A673 (cell line): Measurements from ENCODE around the gene CCDC126. TPM values are rescaled to one million over a fixed set of nuclear protein-coding genes. Genes with fewer than 3 reads are reported as not detected.

Experiments used
- BruUV-seq: library from RNA; stranded (reverse); fragments of 400-500 nt; replicated peaks from 2 replicates; lab custom pipeline; 2021; lab: Mats Ljungman, UMichigan
- CTCF ChIA-PET: fragments of 300-600 bp; sonication (Branson Sonifier 250); formaldehyde crosslinking; loops from one replicate; lab custom pipeline; 2022; ENCODE audit warnings: antibody characterized with exemption; lab: Charles Lee
- POLR2A ChIA-PET: fragments of 300-600 bp; sonication (Branson Sonifier 250); formaldehyde crosslinking; loops from one replicate; lab custom pipeline; 2022; ENCODE audit warnings: antibody characterized with exemption; ENCODE audit not compliant: low non-redundant PET; lab: Charles Lee
- DNase-seq: peaks from one replicate; pipeline ENCODE4 v3.0.0-alpha.2; 2015; ENCODE audit warnings: low spot score
- H3K27ac ChIP-seq: fragments of 200-600 bp; sonication (generic); 2 replicates; pipeline ENCODE4 v1.5.1; 2016; ENCODE audit warnings: mixed run types, low read depth, mild to moderate bottlenecking, mixed read lengths, antibody characterized with exemption, low read length; ENCODE audit not compliant: poor library complexity, severe bottlenecking
- H3K27me3 ChIP-seq: fragments of 200-600 bp; sonication (generic); replicated peaks from 2 replicates; pipeline ENCODE4 v1.6.1; 2017; ENCODE audit warnings: mixed run types, low read depth, mild to moderate bottlenecking, mixed read lengths, antibody characterized with exemption, low read length; ENCODE audit not compliant: insufficient read depth, poor library complexity
- H3K36me3 ChIP-seq: fragments of 200-600 bp; sonication (generic); 2 replicates; pipeline ENCODE4 v1.6.1; 2016; ENCODE audit warnings: mixed run types, mild to moderate bottlenecking, mixed read lengths, antibody characterized with exemption, low read length; ENCODE audit not compliant: insufficient read depth, poor library complexity, severe bottlenecking
- H3K4me1 ChIP-seq: fragments of 200-600 bp; sonication (generic); 2 replicates; pipeline ENCODE4 v1.6.1; 2017; ENCODE audit warnings: mixed run types, mild to moderate bottlenecking, mixed read lengths, antibody characterized with exemption, low read length; ENCODE audit not compliant: insufficient read depth, poor library complexity, severe bottlenecking
- H3K4me3 ChIP-seq: fragments of 200-600 bp; sonication (generic); 2 replicates; pipeline ENCODE4 v1.5.1; 2016; ENCODE audit warnings: low read depth, mixed run types, mild to moderate bottlenecking, mixed read lengths, low read length; ENCODE audit not compliant: poor library complexity, severe bottlenecking
- H3K9me3 ChIP-seq: fragments of 200-600 bp; sonication (generic); 2 replicates; pipeline ENCODE4 v1.6.1; 2016; ENCODE audit warnings: mixed run types, low read depth, mild to moderate bottlenecking, mixed read lengths, antibody characterized with exemption, low read length; ENCODE audit not compliant: poor library complexity, severe bottlenecking
- CTCF ChIP-seq: fragments of 300-800, 200-600 bp; sonication (generic); conservative IDR thresholded peaks from 2 replicates; pipeline ENCODE4 v1.5.1; 2017; ENCODE audit warnings: low read depth, mild to moderate bottlenecking, antibody characterized with exemption, low read length, moderate library complexity, mixed read lengths
- EZH2 ChIP-seq: fragments of 200-600 bp; sonication (generic); IDR thresholded peaks from 2 replicates; pipeline ENCODE4 v1.6.1; 2017; ENCODE audit warnings: borderline replicate concordance, low read depth, mild to moderate bottlenecking, mixed read lengths, antibody characterized with exemption, low read length; ENCODE audit not compliant: poor library complexity, severe bottlenecking
- intact Hi-C: fragments of 100-400 bp; cut with micrococcal nuclease; formaldehyde crosslinking; loops from one replicate; pipeline ENCODE4 v1.10.0; 2022; ENCODE audit not compliant: unreplicated experiment
- total RNA-seq: library from RNA; stranded (reverse); gene quantifications from 2 replicates; pipeline ENCODE4 v1.2.3, GENCODE V29; 2021

CCDC126 gene
- total RNA-seq, 1 experiment from 2014 or later: 7.4 TPM

- Histone ChIP-seq H3K4me3 (no peak overlapping the region), H3K27ac (no peak overlapping the region), H3K4me1 (peaks cover 9% of the 10 kb centered on the region), H3K9me3 (no peaks in the 10 kb centered on the region), H3K27me3 (no peaks in the 10 kb centered on the region), H3K36me3 (no peaks in the 10 kb centered on the region)
- no peak for TF ChIP-seq EZH2
- ChIA-PET CTCF (no interaction called here), POLR2A (no interaction called here)
- BruUV-seq: no TSS peak
- DNase-seq: no peak
- intact Hi-C loops: no loop called here
Observed at GRCh38 chr7:23603632-23604295, 6.6 kb downstream of the CCDC126 start.

DNA sequence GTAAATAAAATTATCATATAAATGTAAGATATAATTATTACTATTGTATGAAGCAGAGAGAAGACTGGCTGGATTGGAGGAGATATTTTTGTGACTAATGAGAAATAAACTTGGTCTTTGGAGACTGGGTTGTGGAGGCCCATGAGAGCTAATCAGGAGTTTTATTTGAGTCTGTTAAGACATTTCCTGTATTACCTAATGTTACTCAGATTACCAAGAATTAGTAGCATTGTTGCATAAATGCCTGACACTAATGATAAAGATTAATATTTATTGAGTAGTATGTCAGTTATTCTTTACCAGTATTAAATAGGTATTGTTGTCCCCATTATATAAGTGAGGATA is 7.1 kb downstream of the CCDC126 start:
- intact Hi-C loops: no loop called here
- ChIA-PET CTCF (no interaction called here), POLR2A (no interaction called here)
- Histone ChIP-seq H3K27ac (no peak overlapping the region), H3K36me3 (no peaks in the 10 kb centered on the region), H3K27me3 (no peaks in the 10 kb centered on the region), H3K4me1 (peaks cover 9% of the 10 kb centered on the region), H3K9me3 (no peaks in the 10 kb centered on the region), H3K4me3 (no peak overlapping the region)
- no peak for TF ChIP-seq EZH2
- TF ChIP-seq CTCF: no peak
- DNase-seq: no peak
- no TSS peak for BruUV-seq

DNA sequence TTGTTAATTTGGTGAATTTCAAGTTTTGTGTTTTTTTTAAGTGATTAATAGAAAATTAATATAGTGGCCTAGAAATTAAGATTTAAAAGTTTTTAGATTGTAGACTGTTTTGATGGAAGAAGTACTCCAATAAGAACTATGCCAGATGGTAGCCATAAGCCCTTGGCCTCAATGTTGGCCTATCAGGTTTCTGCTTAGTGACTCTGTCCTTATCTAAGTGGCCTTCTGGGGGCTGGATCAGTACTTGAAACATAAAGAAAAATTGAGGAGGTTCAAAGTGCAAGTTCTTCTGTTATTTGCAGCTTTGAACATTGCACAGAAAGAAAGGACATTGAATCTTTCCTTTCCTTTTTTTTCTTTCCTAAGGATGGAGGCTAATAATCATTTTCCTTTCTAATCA is 9.9 kb downstream of the CCDC126 start:
- intact Hi-C loops: no loop called here
- Histone ChIP-seq H3K27ac (no peak overlapping the region), H3K27me3 (no peaks in the 10 kb centered on the region), H3K36me3 (no peaks in the 10 kb centered on the region), H3K9me3 (no peaks in the 10 kb centered on the region), H3K4me1 (peaks cover 9% of the 10 kb centered on the region), H3K4me3 (no peak overlapping the region)
- TF ChIP-seq EZH2: no peak
- TF ChIP-seq CTCF: no peak
- no TSS peak for BruUV-seq
- ChIA-PET POLR2A (no interaction called here), CTCF (no interaction called here)
- no peak for DNase-seq

DNA sequence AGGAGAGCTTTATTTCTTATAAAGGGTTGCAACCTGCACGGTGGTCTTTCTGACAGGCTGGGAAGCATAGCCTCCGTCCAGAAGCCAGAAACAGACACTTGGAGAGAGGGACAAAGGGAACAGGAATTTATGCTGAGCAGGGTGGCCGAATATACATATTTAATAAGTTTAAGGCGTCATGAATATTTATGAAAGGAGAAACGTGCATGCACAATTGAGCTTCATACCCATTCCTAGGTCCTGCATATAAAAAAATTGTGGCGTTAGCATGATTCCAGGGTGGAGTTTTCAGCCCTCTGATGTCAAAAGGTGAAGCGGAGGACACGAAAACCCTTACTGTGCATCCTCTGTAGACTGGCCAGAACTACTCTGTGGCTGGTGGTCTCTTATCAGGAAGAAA is 10.7 kb downstream of the CCDC126 start:
- Histone ChIP-seq H3K27me3 (no peaks in the 10 kb centered on the region), H3K4me1 (peaks cover 9% of the 10 kb centered on the region), H3K9me3 (no peaks in the 10 kb centered on the region), H3K4me3 (no peak overlapping the region), H3K27ac (no peak overlapping the region), H3K36me3 (no peaks in the 10 kb centered on the region)
- DNase-seq: no peak
- TF ChIP-seq CTCF (no peak), EZH2 (no peak)
- BruUV-seq: no TSS peak
- intact Hi-C loops: no loop called here
- ChIA-PET POLR2A (no interaction called here), CTCF (no interaction called here)
